Measurements from ENCODE around the gene ADO.
A peak's percentile ranks its signal among the peaks of the same experiment; 100 is the strongest.

ADO gene

GRCh38 chr10:62794306-62794705 is 10.2 kb upstream of the ADO start:
- DNase-seq (ENCODE audit: low read depth), result no peak

GRCh38 chr10:62795100-62795499 is 9.4 kb upstream of the ADO start:
- no peak for DNase-seq (ENCODE audit: low read depth)

- no peak for DNase-seq (ENCODE audit: low read depth)
Measured at GRCh38 chr10:62795762-62796161, 8.8 kb upstream of the ADO start.

- no peak for DNase-seq (ENCODE audit: low read depth)
Measured at GRCh38 chr10:62796896-62797295, 7.6 kb upstream of the ADO start.

GRCh38 chr10:62801871-62802270 is 2.6 kb upstream of the ADO start:
- no peak for DNase-seq (ENCODE audit: low read depth)

- no peak for DNase-seq (ENCODE audit: low read depth)
Measured at GRCh38 chr10:62803724-62804355, 680 bp upstream of the ADO start.

GRCh38 chr10:62805231-62806099 is 945 bp downstream of the ADO start:
- DNase-seq (ENCODE audit: low read depth), result peak; percentile 51

GRCh38 chr10:62806251-62806650 is 1.7 kb downstream of the ADO start:
- DNase-seq (ENCODE audit: low read depth), result no peak

GRCh38 chr10:62810156-62810902 is 5.8 kb downstream of the ADO start:
- DNase-seq (ENCODE audit: low read depth), result no peak

- no peak for DNase-seq (ENCODE audit: low read depth)
Measured at GRCh38 chr10:62811159-62811875, 6.8 kb downstream of the ADO start.

- no peak for DNase-seq (ENCODE audit: low read depth)
Measured at GRCh38 chr10:62812672-62813439, 8.3 kb downstream of the ADO start.

- no peak for DNase-seq (ENCODE audit: low read depth)
Measured at GRCh38 chr10:62813453-62813852, 8.9 kb downstream of the ADO start.

GRCh38 chr10:62813981-62814380 is 9.5 kb downstream of the ADO start:
- DNase-seq (ENCODE audit: low read depth), result no peak

GRCh38 chr10:62814756-62815380 is 10.3 kb downstream of the ADO start:
- no peak for DNase-seq (ENCODE audit: low read depth)

GRCh38 chr10:62815381-62816075 is 11.0 kb downstream of the ADO start:
- DNase-seq (ENCODE audit: low read depth), result peak; percentile 31

GRCh38 chr10:62816076-62816330 is 11.5 kb downstream of the ADO start:
- DNase-seq (ENCODE audit: low read depth), result no peak

- peak; percentile 98 for DNase-seq (ENCODE audit: low read depth)
Measured at GRCh38 chr10:62816331-62817120, 12.0 kb downstream of the ADO start, which contains the start of gene EGR2. TSS of gene EGR2 (minus strand) at chr10:62816366. CDS start at chr10:62816029, 337 bp downstream.

GRCh38 chr10:62817121-62817765 is 12.7 kb downstream of the ADO start:
- DNase-seq (ENCODE audit: low read depth), result no peak

GRCh38 chr10:62817766-62818425 is 13.4 kb downstream of the ADO start:
- peak; percentile 70 for DNase-seq (ENCODE audit: low read depth)
